Neural cell (in vitro differentiated cells): Measurements from ENCODE around the gene KITLG.

Experiments used
- CTCF ChIP-seq: fragments of 450-650 bp; IDR thresholded peaks from 2 replicates; pipeline ENCODE4 v1.5.1; 2014; ENCODE audit warnings: antibody characterized with exemption, mild to moderate bottlenecking, moderate library complexity; ENCODE audit not compliant: poor library complexity, severe bottlenecking
- EP300 ChIP-seq: fragments of 450-650 bp; conservative IDR thresholded peaks from 2 replicates; pipeline ENCODE4 v1.6.1; 2014; ENCODE audit warnings: antibody characterized with exemption, mild to moderate bottlenecking, moderate library complexity; ENCODE audit not compliant: poor library complexity, severe bottlenecking
- EZH2 ChIP-seq: fragments of 200-600, 300-800 bp; shearing (Covaris generic), sonication (generic); IDR thresholded peaks from 2 replicates; pipeline ENCODE4 v1.6.1; 2014; ENCODE audit warnings: antibody characterized with exemption, low read length, borderline replicate concordance, mild to moderate bottlenecking; ENCODE audit not compliant: insufficient read depth, poor library complexity, severe bottlenecking
- MXI1 ChIP-seq: fragments of 450-650 bp; conservative IDR thresholded peaks from 2 replicates; pipeline ENCODE4 v1.6.1; 2014; ENCODE audit warnings: antibody characterized with exemption, mild to moderate bottlenecking; ENCODE audit not compliant: poor library complexity, severe bottlenecking
- POLR2AphosphoS5 ChIP-seq: IDR thresholded peaks from 2 replicates; pipeline ENCODE4 v1.6.1; 2012
- TAF1 ChIP-seq: IDR thresholded peaks from 2 replicates; pipeline ENCODE4 v1.6.1; 2012; ENCODE audit warnings: low read depth
- TF ChIP-seq, protein P1 (sequence below): IDR thresholded peaks from 2 replicates; pipeline ENCODE4 v1.6.1; 2012; ENCODE audit warnings: borderline replicate concordance

GRCh38 chr12:88628856-88629509 lies 48.7 kb upstream of the KITLG start:
- TF ChIP-seq EZH2 (no peak), CTCF (no peak), EP300 (no peak), POLR2AphosphoS5 (no peak), MXI1 (no peak), TAF1 (no peak)
- TF ChIP-seq, protein P1, sequence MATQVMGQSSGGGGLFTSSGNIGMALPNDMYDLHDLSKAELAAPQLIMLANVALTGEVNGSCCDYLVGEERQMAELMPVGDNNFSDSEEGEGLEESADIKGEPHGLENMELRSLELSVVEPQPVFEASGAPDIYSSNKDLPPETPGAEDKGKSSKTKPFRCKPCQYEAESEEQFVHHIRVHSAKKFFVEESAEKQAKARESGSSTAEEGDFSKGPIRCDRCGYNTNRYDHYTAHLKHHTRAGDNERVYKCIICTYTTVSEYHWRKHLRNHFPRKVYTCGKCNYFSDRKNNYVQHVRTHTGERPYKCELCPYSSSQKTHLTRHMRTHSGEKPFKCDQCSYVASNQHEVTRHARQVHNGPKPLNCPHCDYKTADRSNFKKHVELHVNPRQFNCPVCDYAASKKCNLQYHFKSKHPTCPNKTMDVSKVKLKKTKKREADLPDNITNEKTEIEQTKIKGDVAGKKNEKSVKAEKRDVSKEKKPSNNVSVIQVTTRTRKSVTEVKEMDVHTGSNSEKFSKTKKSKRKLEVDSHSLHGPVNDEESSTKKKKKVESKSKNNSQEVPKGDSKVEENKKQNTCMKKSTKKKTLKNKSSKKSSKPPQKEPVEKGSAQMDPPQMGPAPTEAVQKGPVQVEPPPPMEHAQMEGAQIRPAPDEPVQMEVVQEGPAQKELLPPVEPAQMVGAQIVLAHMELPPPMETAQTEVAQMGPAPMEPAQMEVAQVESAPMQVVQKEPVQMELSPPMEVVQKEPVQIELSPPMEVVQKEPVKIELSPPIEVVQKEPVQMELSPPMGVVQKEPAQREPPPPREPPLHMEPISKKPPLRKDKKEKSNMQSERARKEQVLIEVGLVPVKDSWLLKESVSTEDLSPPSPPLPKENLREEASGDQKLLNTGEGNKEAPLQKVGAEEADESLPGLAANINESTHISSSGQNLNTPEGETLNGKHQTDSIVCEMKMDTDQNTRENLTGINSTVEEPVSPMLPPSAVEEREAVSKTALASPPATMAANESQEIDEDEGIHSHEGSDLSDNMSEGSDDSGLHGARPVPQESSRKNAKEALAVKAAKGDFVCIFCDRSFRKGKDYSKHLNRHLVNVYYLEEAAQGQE = no peak
